ENCODE results near the gene DLGAP1.

DNA sequence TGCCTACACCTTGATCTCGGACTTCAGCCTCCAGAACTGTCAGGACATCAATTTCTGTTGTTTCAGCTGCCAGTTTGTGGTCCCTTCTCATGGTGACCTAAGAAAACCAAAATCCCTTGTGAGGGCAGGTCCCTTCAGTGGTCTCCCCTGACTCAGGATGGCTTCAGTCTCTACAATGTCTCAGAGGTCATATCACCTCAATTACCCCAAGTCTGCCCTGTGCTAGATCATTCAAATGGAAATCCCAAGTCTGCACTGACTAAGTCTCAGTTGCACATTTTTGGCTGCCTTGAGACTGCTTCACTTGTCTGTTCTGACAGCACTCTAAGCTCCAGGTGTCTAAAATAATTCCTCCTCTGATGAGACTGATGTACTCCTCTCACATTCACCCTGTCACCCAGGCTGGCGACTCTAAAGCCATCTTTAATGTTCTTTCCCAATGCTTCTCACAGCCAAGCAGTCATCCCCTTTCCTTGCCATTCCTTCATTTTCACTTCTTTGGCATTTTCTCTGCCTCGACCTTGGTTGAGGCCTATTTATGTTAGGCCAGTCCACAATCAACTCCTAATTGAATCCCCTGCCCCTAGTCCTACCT lies 470.8 kb downstream of the DLGAP1 start:
- TF ChIP-seq EZH2 (IDR thresholded peaks at IDR 0.05; ENCODE audit: insufficient read depth, poor library complexity, severe bottlenecking), result no peak
- no peak for TF ChIP-seq EZH2phosphoT487 (IDR thresholded peaks at IDR 0.05; ENCODE audit: insufficient read depth, low read depth)
